Measurements from ENCODE around the gene OTOR.

The OTOR gene

GRCh38 chr20:16732506-16733152, 15.5 kb upstream of the OTOR start:
- no peak for DNase-seq (ENCODE audit: low read depth, low spot score)
- no peak for TF ChIP-seq EZH2 (IDR thresholded peaks at IDR 0.05)
- TF ChIP-seq FOXP2 (optimal IDR thresholded peaks at IDR 0.05; ENCODE audit: control extremely low read depth, extremely low read length, insufficient read depth): no peak
- TF ChIP-seq POLR2AphosphoS5 (IDR thresholded peaks at IDR 0.05; ENCODE audit: borderline replicate concordance, low read depth, low read length): no peak

GRCh38 chr20:16740365-16741072, 7.6 kb upstream of the OTOR start:
- Histone ChIP-seq H3K36me3 (ENCODE audit: insufficient read depth, low read length) (peaks cover 67% of the 10 kb centered on the region), H3K27ac (no peak overlapping the region), H3K9me3 (ENCODE audit: low read depth, low read length) (no peaks in the 10 kb centered on the region), H3K9ac (ENCODE audit: insufficient read length) (no peak overlapping the region), H3K4me3 (no peak overlapping the region)
- TF ChIP-seq FOXP2 (optimal IDR thresholded peaks at IDR 0.05; ENCODE audit: control extremely low read depth, extremely low read length, insufficient read depth) (no peak), EZH2 (IDR thresholded peaks at IDR 0.05) (no peak), POLR2AphosphoS5 (IDR thresholded peaks at IDR 0.05; ENCODE audit: borderline replicate concordance, low read depth, low read length) (no peak)
- DNase-seq (ENCODE audit: low read depth, low spot score): no peak

More at GRCh38 chr20:16732506-16733152, 15.5 kb upstream of the OTOR start:
- Histone ChIP-seq H3K9ac (ENCODE audit: insufficient read length) (no peak overlapping the region), H3K4me3 (no peak overlapping the region), H3K36me3 (ENCODE audit: insufficient read depth, low read length) (peaks cover 66% of the 10 kb centered on the region), H3K9me3 (ENCODE audit: low read depth, low read length) (no peaks in the 10 kb centered on the region), H3K27ac (no peak overlapping the region)

- H3K9ac ChIP-seq (ENCODE audit: insufficient read length): no peak overlapping the region
- no peak for DNase-seq (ENCODE audit: low read depth, low spot score)
- no peak overlapping the region for H3K4me3 ChIP-seq
- no peak overlapping the region for H3K27ac ChIP-seq
- H3K36me3 ChIP-seq (ENCODE audit: insufficient read depth, low read length): peaks cover 31% of the 10 kb centered on the region
- no peaks in the 10 kb centered on the region for H3K9me3 ChIP-seq (ENCODE audit: low read depth, low read length)
- TF ChIP-seq EZH2 (IDR thresholded peaks at IDR 0.05) (no peak), FOXP2 (optimal IDR thresholded peaks at IDR 0.05; ENCODE audit: control extremely low read depth, extremely low read length, insufficient read depth) (no peak), POLR2AphosphoS5 (IDR thresholded peaks at IDR 0.05; ENCODE audit: borderline replicate concordance, low read depth, low read length) (no peak)
Measured at GRCh38 chr20:16744178-16744807, 3.9 kb upstream of the OTOR start.

GRCh38 chr20:16745204-16745603, 3.0 kb upstream of the OTOR start:
- no peak for TF ChIP-seq FOXP2 (optimal IDR thresholded peaks at IDR 0.05; ENCODE audit: control extremely low read depth, extremely low read length, insufficient read depth)
- no peak for TF ChIP-seq EZH2 (IDR thresholded peaks at IDR 0.05)
- TF ChIP-seq POLR2AphosphoS5 (IDR thresholded peaks at IDR 0.05; ENCODE audit: borderline replicate concordance, low read depth, low read length): no peak
- no peak for DNase-seq (ENCODE audit: low read depth, low spot score)
- Histone ChIP-seq H3K27ac (no peak overlapping the region), H3K9me3 (ENCODE audit: low read depth, low read length) (no peaks in the 10 kb centered on the region), H3K9ac (ENCODE audit: insufficient read length) (no peak overlapping the region), H3K4me3 (no peak overlapping the region), H3K36me3 (ENCODE audit: insufficient read depth, low read length) (peaks cover 22% of the 10 kb centered on the region)

GRCh38 chr20:16747291-16747811, 807 bp upstream of the OTOR start:
- no peak overlapping the region for H3K4me3 ChIP-seq
- no peak overlapping the region for H3K27ac ChIP-seq
- H3K9me3 ChIP-seq (ENCODE audit: low read depth, low read length): no peaks in the 10 kb centered on the region
- TF ChIP-seq EZH2 (IDR thresholded peaks at IDR 0.05) (no peak), POLR2AphosphoS5 (IDR thresholded peaks at IDR 0.05; ENCODE audit: borderline replicate concordance, low read depth, low read length) (no peak), FOXP2 (optimal IDR thresholded peaks at IDR 0.05; ENCODE audit: control extremely low read depth, extremely low read length, insufficient read depth) (no peak)
- H3K36me3 ChIP-seq (ENCODE audit: insufficient read depth, low read length): peaks cover under 1% of the 10 kb centered on the region; the same call in 1 of the 2 replicates
- DNase-seq (ENCODE audit: low read depth, low spot score): no peak
- no peak overlapping the region for H3K9ac ChIP-seq (ENCODE audit: insufficient read length)

GRCh38 chr20:16749573-16749972, 1.4 kb downstream of the OTOR start:
- no peak overlapping the region for H3K9ac ChIP-seq (ENCODE audit: insufficient read length)
- TF ChIP-seq POLR2AphosphoS5 (IDR thresholded peaks at IDR 0.05; ENCODE audit: borderline replicate concordance, low read depth, low read length): no peak
- no peak for TF ChIP-seq FOXP2 (optimal IDR thresholded peaks at IDR 0.05; ENCODE audit: control extremely low read depth, extremely low read length, insufficient read depth)
- no peak for TF ChIP-seq EZH2 (IDR thresholded peaks at IDR 0.05)
- no peaks in the 10 kb centered on the region for H3K36me3 ChIP-seq (ENCODE audit: insufficient read depth, low read length)
- no peaks in the 10 kb centered on the region for H3K9me3 ChIP-seq (ENCODE audit: low read depth, low read length)
- H3K4me3 ChIP-seq: no peak overlapping the region
- H3K27ac ChIP-seq: no peak overlapping the region
- no peak for DNase-seq (ENCODE audit: low read depth, low spot score)

- Histone ChIP-seq H3K9ac (ENCODE audit: insufficient read length) (no peak overlapping the region), H3K27ac (no peak overlapping the region), H3K4me3 (no peak overlapping the region), H3K36me3 (ENCODE audit: insufficient read depth, low read length) (no peaks in the 10 kb centered on the region), H3K9me3 (ENCODE audit: low read depth, low read length) (no peaks in the 10 kb centered on the region)
- DNase-seq (ENCODE audit: low read depth, low spot score): no peak
- TF ChIP-seq FOXP2 (optimal IDR thresholded peaks at IDR 0.05; ENCODE audit: control extremely low read depth, extremely low read length, insufficient read depth) (no peak), POLR2AphosphoS5 (IDR thresholded peaks at IDR 0.05; ENCODE audit: borderline replicate concordance, low read depth, low read length) (no peak), EZH2 (IDR thresholded peaks at IDR 0.05) (no peak)
Measured at GRCh38 chr20:16752082-16752481, 3.9 kb downstream of the OTOR start.

- no peak overlapping the region for H3K4me3 ChIP-seq
- no peak for DNase-seq (ENCODE audit: low read depth, low spot score)
Measured at GRCh38 chr20:16752901-16753300, 4.7 kb downstream of the OTOR start.

More at GRCh38 chr20:16752901-16753300, 4.7 kb downstream of the OTOR start:
- no peaks in the 10 kb centered on the region for H3K36me3 ChIP-seq (ENCODE audit: insufficient read depth, low read length)
- H3K9me3 ChIP-seq (ENCODE audit: low read depth, low read length): no peaks in the 10 kb centered on the region
- H3K27ac ChIP-seq: no peak overlapping the region
- TF ChIP-seq POLR2AphosphoS5 (IDR thresholded peaks at IDR 0.05; ENCODE audit: borderline replicate concordance, low read depth, low read length): no peak
- no peak for TF ChIP-seq EZH2 (IDR thresholded peaks at IDR 0.05)
- TF ChIP-seq FOXP2 (optimal IDR thresholded peaks at IDR 0.05; ENCODE audit: control extremely low read depth, extremely low read length, insufficient read depth): no peak
- no peak overlapping the region for H3K9ac ChIP-seq (ENCODE audit: insufficient read length)
